H1 (cell line): Measurements from ENCODE around the gene SERPINA12. TPM values are rescaled to one million over a fixed set of nuclear protein-coding genes. Genes with fewer than 3 reads are reported as not detected.
A peak's percentile ranks its signal among the peaks of the same experiment; 100 is the strongest.

Experiments used
- CTCF ChIA-PET: fragments of 300-600 bp; sonication (Branson Sonifier 250); formaldehyde crosslinking; loops from one replicate; lab custom pipeline; 2021; ENCODE audit not compliant: partially characterized antibody; lab: Charles Lee
- POLR2A ChIA-PET: fragments of 300-600 bp; sonication (Branson Sonifier 250); formaldehyde crosslinking; loops from one replicate; lab custom pipeline; 2021; ENCODE audit warnings: inconsistent platforms; ENCODE audit not compliant: partially characterized antibody; lab: Charles Lee
- DNase-seq, 2 experiments: peaks; one replicate each; pipeline versions ENCODE4 v3.0.0 to v3.0.0-alpha.2; 2010 to 2022; ENCODE audit warnings: low spot score in 2 of 2, low read depth in 1 of 2, mixed read lengths in 1 of 2
- FAIRE-seq: peaks from 2 replicates; lab custom pipeline; 2011; peaks lifted over from hg19 to GRCh38; lab: Jason Lieb, UNC
- H2AFZ ChIP-seq: 2 replicates; pipeline ENCODE4 v1.8.1; 2012; ENCODE audit warnings: low read length, inconsistent platforms
- H2AK5ac ChIP-seq: 2 replicates; pipeline ENCODE4 v1.6.1; 2013; ENCODE audit warnings: low read depth, low read length
- H2BK120ac ChIP-seq: replicated peaks from 2 replicates; pipeline ENCODE3; 2013; ENCODE audit warnings: low read depth, low read length, inconsistent platforms
- H2BK12ac ChIP-seq: 2 replicates; pipeline ENCODE4 v1.6.1; 2013; ENCODE audit warnings: low read depth, low read length
- H2BK15ac ChIP-seq: 2 replicates; pipeline ENCODE4 v1.6.1; 2013; ENCODE audit warnings: low read length
- H2BK20ac ChIP-seq: 2 replicates; pipeline ENCODE4 v1.6.1; 2013; ENCODE audit warnings: low read length
- H2BK5ac ChIP-seq: 2 replicates; pipeline ENCODE4 v1.6.1; 2013; ENCODE audit warnings: low read depth, low read length
- H3K14ac ChIP-seq: 2 replicates; pipeline ENCODE4 v1.6.1; 2013; ENCODE audit warnings: inconsistent platforms; ENCODE audit not compliant: insufficient read length
- H3K18ac ChIP-seq: 2 replicates; pipeline ENCODE4 v1.6.1; 2013; ENCODE audit warnings: low read length; ENCODE audit errors: extremely low read depth
- H3K23ac ChIP-seq: 2 replicates; pipeline ENCODE4 v1.6.1; 2013; ENCODE audit warnings: inconsistent platforms; ENCODE audit not compliant: insufficient read length
- H3K23me2 ChIP-seq: 2 replicates; pipeline ENCODE4 v1.6.1; 2013; ENCODE audit warnings: low read depth, low read length
- H3K27ac ChIP-seq: 2 replicates; pipeline ENCODE4 v1.6.1; 2011; ENCODE audit warnings: low read depth, low read length, inconsistent platforms
- H3K27me3 ChIP-seq, 4 experiments: replicated peaks in 1 of 4; 1 replicate in 1 of 4; 2 replicates in 3 of 4; pipeline versions ENCODE4 v1.6.1 to v1.8.1; 2011 to 2013; ENCODE audit warnings: low read length in 3 of 4, mild to moderate bottlenecking in 3 of 4, inconsistent platforms in 2 of 4, mixed read lengths in 2 of 4, moderate library complexity in 1 of 4; ENCODE audit not compliant: control insufficient read depth in 3 of 4, insufficient read depth in 3 of 4; ENCODE audit errors: extremely low read depth in 1 of 4
- H3K36me3 ChIP-seq, 4 experiments: 2 replicates each; pipeline versions ENCODE4 v1.6.1 to v1.8.1; 2011 to 2013; ENCODE audit warnings: mild to moderate bottlenecking in 4 of 4, low read length in 3 of 4, moderate library complexity in 2 of 4, control low read depth in 1 of 4, inconsistent platforms in 1 of 4; ENCODE audit not compliant: insufficient read depth in 4 of 4, control insufficient read depth in 2 of 4
- H3K4ac ChIP-seq: replicated peaks from 2 replicates; pipeline ENCODE3; 2013; ENCODE audit warnings: low read length, low read depth, mixed read lengths, inconsistent platforms; ENCODE audit not compliant: insufficient read length
- H3K4me1 ChIP-seq, 4 experiments: replicated peaks in 1 of 4; 1 replicate in 1 of 4; 2 replicates in 3 of 4; pipeline versions ENCODE4 v1.6.1 to v1.8.1; 2011 to 2013; ENCODE audit warnings: low read length in 3 of 4, inconsistent platforms in 2 of 4, mixed read lengths in 1 of 4; ENCODE audit not compliant: insufficient read depth in 4 of 4, control insufficient read depth in 3 of 4
- H3K4me2 ChIP-seq, 2 experiments: 2 replicates each; pipeline versions ENCODE4 v1.6.1 to v1.8.1; 2011 to 2013; ENCODE audit warnings: low read depth in 2 of 2, low read length in 2 of 2, control low read depth in 1 of 2, inconsistent platforms in 1 of 2, mild to moderate bottlenecking in 1 of 2; ENCODE audit not compliant: insufficient read depth in 1 of 2
- H3K4me3 ChIP-seq, 4 experiments: fragments of 200-600, 300-600 bp in 1 of 4; sonication (generic), shearing (Covaris generic), sonication (Bioruptor Twin) in 1 of 4; 2 replicates each; pipeline versions ENCODE4 v1.5.1 to v1.8.1; 2011 to 2016; ENCODE audit warnings: low read length in 4 of 4, low read depth in 3 of 4, control low read depth in 2 of 4, inconsistent platforms in 2 of 4, mild to moderate bottlenecking in 2 of 4, mixed read lengths in 1 of 4, moderate library complexity in 1 of 4; ENCODE audit not compliant: insufficient read depth in 2 of 4; ENCODE audit errors: extremely low read depth in 1 of 4
- H3K56ac ChIP-seq: replicated peaks from 2 replicates; pipeline ENCODE3; 2013; ENCODE audit warnings: low read depth, mild to moderate bottlenecking, mixed read lengths, low read length, inconsistent platforms; ENCODE audit not compliant: insufficient read length
- H3K79me1 ChIP-seq: 2 replicates; pipeline ENCODE4 v1.6.1; 2013; ENCODE audit warnings: low read depth, low read length, control low read depth
- H3K79me2 ChIP-seq, 2 experiments: 2 replicates each; pipeline versions ENCODE4 v1.6.1 to v1.8.1; 2012 to 2013; ENCODE audit warnings: low read length in 2 of 2, mild to moderate bottlenecking in 2 of 2, inconsistent platforms in 1 of 2; ENCODE audit not compliant: insufficient read depth in 2 of 2, control insufficient read depth in 1 of 2
- H3K9ac ChIP-seq, 4 experiments: replicated peaks in 1 of 4; 1 replicate in 1 of 4; 2 replicates in 3 of 4; pipeline versions ENCODE4 v1.6.1 to v1.8.1; 2011 to 2013; ENCODE audit warnings: low read depth in 3 of 4, low read length in 3 of 4, control low read depth in 2 of 4, mild to moderate bottlenecking in 2 of 4, moderate library complexity in 2 of 4, inconsistent platforms in 1 of 4; ENCODE audit errors: extremely low read depth in 1 of 4
- H3K9me3 ChIP-seq, 2 experiments: 2 replicates each; pipeline versions ENCODE4 v1.6.1 to v1.8.1; 2012 to 2013; ENCODE audit warnings: mild to moderate bottlenecking in 2 of 2, moderate library complexity in 2 of 2, control low read depth in 1 of 2, inconsistent platforms in 1 of 2, low read depth in 1 of 2, low read length in 1 of 2, mixed read lengths in 1 of 2; ENCODE audit not compliant: insufficient read depth in 2 of 2
- H4K20me1 ChIP-seq, 2 experiments: replicated peaks in 1 of 2; 2 replicates each; pipeline versions ENCODE3 to v1.8.1; 2011 to 2013; ENCODE audit warnings: inconsistent platforms in 2 of 2, low read length in 2 of 2, mild to moderate bottlenecking in 1 of 2; ENCODE audit not compliant: insufficient read depth in 2 of 2, control insufficient read depth in 1 of 2
- H4K5ac ChIP-seq: 2 replicates; pipeline ENCODE4 v1.6.1; 2013; ENCODE audit warnings: low read length, low read depth, mixed read lengths, inconsistent platforms; ENCODE audit not compliant: insufficient read length
- H4K8ac ChIP-seq: 2 replicates; pipeline ENCODE4 v1.8.0; 2013; ENCODE audit warnings: mild to moderate bottlenecking, moderate library complexity, low read length, inconsistent platforms; ENCODE audit not compliant: insufficient read depth; ENCODE audit errors: extremely low read depth
- H4K91ac ChIP-seq: replicated peaks from 2 replicates; pipeline ENCODE3; 2013; ENCODE audit warnings: low read length, mixed read lengths, inconsistent platforms; ENCODE audit not compliant: insufficient read length
- BRCA1 ChIP-seq: IDR thresholded peaks from 2 replicates; pipeline ENCODE4 v1.6.1; 2012; ENCODE audit warnings: low read depth, low read length, improper control_type of control experiment
- RAD21 ChIP-seq, 2 experiments: IDR thresholded peaks in 1 of 2; conservative IDR thresholded peaks in 1 of 2; 2 replicates each; pipeline ENCODE4 v1.6.1; 2011; ENCODE audit warnings: low read depth in 2 of 2, low read length in 2 of 2, improper control_type of control experiment in 1 of 2, inconsistent platforms in 1 of 2, mild to moderate bottlenecking in 1 of 2, moderate library complexity in 1 of 2
- WGBS, 2 experiments: shearing (Covaris generic) in 1 of 2; methylation state at CpG; one replicate each; pipeline versions ENCODE4 v1.1.6 to v1.1.7; 2013 to 2015; ENCODE audit warnings: low lambda C conversion rate in 2 of 2, mixed read lengths in 2 of 2, inconsistent platforms in 1 of 2, low coverage in 1 of 2, missing lambda C conversion rate in 1 of 2; ENCODE audit not compliant: insufficient replicate concordance in 2 of 2, insufficient coverage in 1 of 2, insufficient read length in 1 of 2; ENCODE audit errors: extremely low coverage in 1 of 2, missing lambda C conversion rate in 1 of 2; 5-methylcytosine and 5-hydroxymethylcytosine counted together
- polyA plus RNA-seq, 7 experiments: library from polyadenylated mRNA; depleted of rRNA in 3 of 7; stranded (reverse) in 5 of 7; unstranded in 2 of 7; fragments of >200 nt in 5 of 7; fragments of 200-250 nt in 2 of 7; gene quantifications; 1 replicate in 5 of 7; 2 replicates in 1 of 7; 4 replicates in 1 of 7; pipeline versions ENCODE4 v1.2.1 to v1.2.3, GENCODE V29; 2011 to 2013; ENCODE audit warnings: missing spikeins in 2 of 7, mixed read lengths in 2 of 7
- total RNA-seq: library from RNA; stranded (reverse); fragmentation: NEBNext Ultra II Directional; extraction: Animal tissue kit (Norgen Biotek cat#: 25700); gene quantifications from 2 replicates; pipeline ENCODE4 v1.2.1, GENCODE V29; 2021

The SERPINA12 gene
- total and polyA plus RNA-seq, 2 of the 8 experiments (the other 6 are each of a cell fraction or from before 2014, with no cell fraction given), result not detected

DNA sequence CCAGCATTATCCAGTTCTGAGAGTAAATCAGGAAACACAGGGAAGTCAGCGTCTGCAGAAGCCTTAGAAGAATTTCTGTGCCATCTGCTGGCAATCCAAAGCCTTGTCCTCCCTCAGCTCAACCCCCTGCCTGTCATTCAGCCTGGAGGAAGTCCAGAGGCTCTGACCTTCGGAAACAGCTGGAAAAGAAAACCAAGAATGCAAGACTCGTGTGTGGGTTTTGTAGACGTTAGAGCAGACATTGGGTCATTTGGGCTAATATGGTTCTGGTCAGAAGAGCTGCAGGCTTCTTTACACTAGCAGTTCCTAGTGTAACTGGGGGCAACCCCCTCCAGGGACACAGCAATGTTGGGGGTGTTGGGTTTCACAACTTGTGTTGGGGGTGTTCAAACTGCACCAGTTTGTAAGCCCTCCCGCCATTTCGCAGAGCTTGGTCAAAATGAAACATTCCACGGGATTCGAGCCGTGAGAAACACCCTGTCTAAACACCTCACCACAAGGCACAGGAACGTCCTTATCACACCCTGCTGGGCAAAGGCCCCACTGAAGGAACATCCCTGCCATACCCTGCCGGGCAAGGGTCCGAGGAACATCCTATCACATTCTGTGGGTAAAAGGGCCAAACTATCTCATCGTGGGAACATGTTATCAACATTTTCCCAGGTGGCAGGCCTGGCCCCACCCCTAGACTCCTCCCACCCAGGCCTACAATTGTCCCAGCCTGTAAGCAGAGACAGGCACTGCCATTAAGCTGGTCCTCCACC, 30.9 kb upstream of the SERPINA12 start:
- no peak overlapping the region for H4K8ac ChIP-seq
- H3K9me3 ChIP-seq, result no peaks in the 10 kb centered on the region
- DNase-seq (no peak), FAIRE-seq (no peak)
- no peaks in the 10 kb centered on the region for H3K36me3 ChIP-seq
- no peak overlapping the region for H2BK120ac ChIP-seq
- no peak overlapping the region for H3K56ac ChIP-seq
- H2BK15ac ChIP-seq, result 0 out of 2 replicates have a peak overlapping the region, but pooled peaks have one; percentile 89
- H3K27me3 ChIP-seq, result no peaks in the 10 kb centered on the region
- CTCF ChIA-PET, result interaction anchor here (1.2 to 7.8 kb wide), 8 partner anchors 10 to 117 kb away, joined by 3 to 56 read pairs (median 12); no protein-coding TSS in a partner anchor
- H2AFZ ChIP-seq, result peak overlapping the region; percentile 72
- H4K91ac ChIP-seq, result no peak overlapping the region
- 88% methylated on average over 13 of the region's 13 CpGs; no CpG with 5 or more reads in 1 of the 2 experiments for WGBS, 2 experiments
- no peak overlapping the region for H3K18ac ChIP-seq
- H3K4ac ChIP-seq, result no peak overlapping the region
- H3K79me1 ChIP-seq, result no peaks in the 10 kb centered on the region
- no peak overlapping the region for H2AK5ac ChIP-seq
- no peak overlapping the region for H4K5ac ChIP-seq
- H3K23ac ChIP-seq, result no peak overlapping the region
- H3K4me2 ChIP-seq, result no peak overlapping the region
- no peak overlapping the region for H3K4me3 ChIP-seq
- TF ChIP-seq RAD21 (IDR thresholded peaks at IDR 0.05 in 1 of 2, conservative IDR thresholded peaks at IDR 0.05 in 1 of 2; ENCODE audit: low read depth in 2 of 2, low read length in 2 of 2) (peak in 1 of 2 experiments; percentile 26; a peak in 2 of 4 replicates), BRCA1 (no peak)
- H3K27ac ChIP-seq, result no peak overlapping the region
- H2BK5ac ChIP-seq, result no peak overlapping the region
- H3K23me2 ChIP-seq, result no peaks in the 10 kb centered on the region
- no peaks in the 10 kb centered on the region for H4K20me1 ChIP-seq
- H3K14ac ChIP-seq, result no peak overlapping the region
- POLR2A ChIA-PET, result no interaction called here
- no peak overlapping the region for H2BK12ac ChIP-seq
- H3K4me1 ChIP-seq, result peaks cover 0 to 9% (median 7%) of the 10 kb centered on the region in 4 experiments; a peak in 5 of 7 replicates
- peak overlapping the region in 1 of 4 experiments; percentile 19; a peak in 2 of 7 replicates for H3K9ac ChIP-seq
- no peaks in the 10 kb centered on the region for H3K79me2 ChIP-seq
- H2BK20ac ChIP-seq, result no peak overlapping the region
